HG03432 (cell line): ENCODE measurements around the gene TAS2R46.
"Not testable (repeated sequence)": the region's sequence is repeated elsewhere in the genome, so short reads cannot be mapped to it uniquely, and the experiment has no call there.

Experiments
- ATAC-seq: cut with Tn5 transposase; IDR thresholded peaks from one replicate; pipeline ENCODE4 v1.9.1; 2021; ENCODE audit warnings: mild to moderate bottlenecking, moderate library complexity; ENCODE audit not compliant: unreplicated experiment

TAS2R46 gene

GRCh38 chr12:11039171-11039570 is 22.9 kb downstream of the TAS2R46 start:
- no peak for ATAC-seq

DNA sequence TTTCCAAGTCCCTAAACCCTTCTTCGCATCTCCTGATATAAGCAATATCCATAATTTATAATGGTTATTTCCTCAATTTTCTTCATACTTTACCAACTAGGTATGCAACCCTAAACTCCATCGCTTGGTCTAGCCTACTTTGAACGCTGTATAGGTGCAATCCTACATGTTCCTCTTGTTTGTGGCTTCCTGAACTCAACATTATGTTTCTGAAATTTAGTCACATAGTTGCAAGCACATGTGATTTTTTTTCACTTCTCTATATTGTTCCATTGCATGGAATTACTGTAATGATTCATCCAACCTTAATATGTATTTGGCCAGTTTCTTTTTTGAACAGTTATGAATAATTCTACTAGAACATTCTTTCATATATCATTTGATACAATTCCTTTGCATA is 28.1 kb downstream of the TAS2R46 start:
- ATAC-seq, result not testable (repeated sequence)

DNA sequence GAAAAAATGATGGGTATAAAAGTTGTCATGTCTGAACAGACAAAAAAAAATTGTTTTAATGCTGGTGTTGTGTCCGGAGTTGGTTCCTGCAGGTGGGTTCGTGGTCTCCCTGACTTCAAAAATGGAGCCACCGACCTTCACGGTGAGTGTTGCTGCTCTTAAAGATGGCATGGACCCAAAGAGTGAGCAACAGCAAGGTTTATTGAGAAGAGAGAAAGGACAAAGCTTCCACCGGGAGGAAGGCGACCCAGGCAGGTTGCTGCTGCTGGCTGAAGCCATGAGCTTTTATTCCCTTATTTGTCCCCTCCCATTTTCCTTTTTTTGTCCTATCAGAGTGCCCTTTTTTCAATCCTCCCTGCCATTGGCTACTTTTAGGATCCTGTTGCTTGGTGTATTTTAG is 30.8 kb downstream of the TAS2R46 start, which contains the start of gene TAS2R31:
Gene TAS2R31, minus strand, starts transcription at position 101 of the 400 bp plus-strand sequence. Its CDS starts 72 bp downstream, at position 29.
- ATAC-seq, result no peak

- ATAC-seq, result no peak
Measured at GRCh38 chr12:11026118-11026517, 36.0 kb downstream of the TAS2R46 start.

DNA sequence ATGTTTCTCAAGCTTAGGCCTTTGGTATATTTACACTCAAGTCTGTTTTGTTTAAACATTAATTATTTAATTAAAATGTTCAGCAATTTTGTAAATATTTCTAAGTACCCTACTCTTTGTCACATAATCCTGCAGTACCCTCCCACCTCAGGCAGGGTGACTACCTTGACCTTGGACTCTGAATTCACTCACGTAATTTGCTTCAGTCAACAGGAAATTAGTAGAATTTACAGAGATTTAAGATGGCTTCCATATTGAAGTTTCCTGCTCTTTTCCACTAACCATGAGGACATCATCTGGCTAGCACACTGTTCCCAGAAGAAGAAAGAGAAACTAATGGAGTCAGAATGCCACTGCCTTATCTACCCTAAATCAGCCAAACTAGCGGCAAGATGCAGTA is 38.7 kb downstream of the TAS2R46 start:
- ATAC-seq, result no peak

DNA sequence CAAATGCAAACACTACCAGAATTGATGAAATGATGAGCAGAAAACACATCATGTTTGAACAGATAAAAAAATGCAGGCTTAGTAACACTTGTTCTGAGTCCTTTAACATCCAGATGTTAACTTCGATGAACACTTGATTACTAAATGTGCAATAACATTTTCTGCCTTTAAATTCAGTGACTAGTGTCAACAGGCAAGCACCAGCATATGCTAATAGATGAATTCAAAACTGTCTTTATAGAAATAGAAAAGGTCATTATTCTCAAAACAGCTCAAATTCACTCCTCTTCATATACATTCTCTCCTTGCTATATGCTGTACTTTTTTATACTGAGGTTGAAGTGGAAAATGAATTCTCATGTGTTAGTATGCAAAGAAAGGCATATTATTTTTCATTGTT is 39.6 kb downstream of the TAS2R46 start, which contains the start of gene TAS2R19:
Gene TAS2R19, minus strand, starts transcription at position 101 of the 400 bp plus-strand sequence. Its CDS starts 49 bp downstream, at position 52.
- ATAC-seq, result no peak

DNA sequence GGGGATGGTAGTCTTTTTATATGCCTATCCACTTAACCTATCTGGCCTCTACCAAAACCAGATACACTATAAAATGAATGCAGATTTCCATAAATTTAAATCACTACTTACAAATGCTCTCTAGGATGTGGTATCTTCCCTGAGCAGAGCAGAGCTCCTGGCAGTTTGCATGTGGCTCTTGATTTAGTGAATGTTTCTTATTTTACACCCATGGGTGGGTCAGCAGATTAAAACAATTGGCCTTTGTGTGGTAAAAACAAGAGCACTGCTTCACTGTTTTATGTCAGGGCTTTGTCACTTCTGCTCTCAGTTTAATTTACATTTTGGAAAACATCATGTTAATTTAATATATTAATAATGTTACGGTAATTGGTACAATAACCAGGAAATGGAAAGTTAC is 45.2 kb downstream of the TAS2R46 start:
- no peak for ATAC-seq

DNA sequence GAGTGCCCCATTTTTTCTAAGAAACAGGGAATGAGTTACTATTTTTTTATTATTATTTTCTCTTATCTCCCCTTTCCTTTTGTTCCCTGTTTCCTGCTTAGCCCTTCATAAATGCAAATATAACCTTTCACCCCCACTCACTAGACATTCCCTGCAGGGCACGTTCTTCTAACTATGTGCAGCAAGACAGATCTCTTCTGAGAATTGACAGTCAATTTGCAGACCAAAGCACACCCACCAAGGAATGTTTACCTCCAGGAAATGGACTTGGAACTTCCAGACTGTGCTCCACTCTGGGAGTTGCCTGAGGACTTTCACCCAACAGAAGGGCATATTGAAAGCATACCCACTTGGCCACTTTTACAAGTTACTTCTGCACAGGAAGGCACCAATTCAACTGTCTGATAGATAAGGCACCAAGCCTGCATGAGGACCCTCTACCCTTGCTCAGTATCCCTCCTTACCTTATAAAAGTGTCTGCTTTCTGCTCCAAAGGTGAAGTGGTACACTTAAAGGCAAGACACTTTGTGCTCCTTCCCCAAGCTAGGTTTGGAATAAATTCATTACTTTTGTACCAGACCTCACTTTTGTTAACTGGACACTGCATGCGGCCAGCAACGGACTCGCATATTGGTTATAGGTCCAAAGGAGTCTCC is 46.2 kb downstream of the TAS2R46 start:
- no peak for ATAC-seq

- no peak for ATAC-seq
Measured at GRCh38 chr12:11014234-11014633, 47.9 kb downstream of the TAS2R46 start.
